H1 (cell line): ENCODE results near the gene GTPBP6.

Experiments used
- ASH2L ChIP-seq: fragments of 200-600, 300-600 bp; sonication (generic); IDR thresholded peaks from one replicate; pipeline ENCODE4 v1.7.1; 2017; ENCODE audit warnings: low read length
- CHD2 ChIP-seq: IDR thresholded peaks from 2 replicates; pipeline ENCODE4 v1.6.1; 2012; ENCODE audit warnings: low read length, improper control_type of control experiment
- SRF ChIP-seq: IDR thresholded peaks from 2 replicates; pipeline ENCODE4 v1.6.1; 2011; ENCODE audit warnings: mild to moderate bottlenecking, low read depth, low read length, moderate library complexity

DNA sequence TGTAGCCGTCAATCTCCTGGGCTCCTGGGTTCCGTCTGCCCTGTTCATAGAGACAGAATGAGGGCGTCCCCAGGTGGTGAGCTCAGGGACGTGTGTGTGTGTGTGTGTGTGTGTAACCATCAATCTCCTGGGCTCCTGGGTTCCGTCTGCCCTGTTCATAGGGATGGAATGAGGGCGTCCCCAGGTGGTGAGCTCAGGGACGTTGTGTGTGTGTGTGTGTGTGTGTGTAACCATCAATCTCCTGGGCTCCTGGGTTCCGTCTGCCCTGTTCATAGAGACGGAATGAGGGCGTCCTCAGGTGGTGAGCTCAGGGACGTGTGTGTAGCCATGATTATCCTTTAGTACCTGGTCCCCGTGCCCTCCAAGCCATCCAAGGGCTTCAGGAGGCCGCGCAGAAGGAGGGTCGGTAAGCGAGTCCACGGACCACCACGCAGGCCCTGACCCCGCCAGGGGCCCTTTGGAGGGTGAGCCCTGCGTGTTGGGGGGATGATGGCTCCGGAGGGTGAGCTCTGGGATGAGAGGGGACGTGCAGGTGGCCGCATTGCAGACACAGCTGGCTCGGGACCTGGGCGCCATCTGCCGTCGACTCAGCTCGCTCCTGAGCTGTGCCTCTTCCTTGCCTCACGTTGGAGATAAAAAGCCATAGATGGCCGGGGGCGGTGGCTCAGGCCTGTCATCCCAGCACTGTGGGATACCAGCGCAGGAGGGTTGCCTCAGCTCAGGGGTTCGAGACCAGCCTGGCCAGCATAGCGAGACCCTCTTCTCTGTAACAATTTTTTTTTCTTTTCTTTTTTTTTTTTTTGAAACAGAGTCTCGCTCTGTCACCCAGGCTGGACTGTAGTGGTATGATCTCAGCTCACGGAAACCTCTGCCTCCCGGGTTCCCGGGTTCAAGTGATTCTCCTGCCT is 5.4 kb upstream of the GTPBP6 start:
- TF ChIP-seq ASH2L (no peak), SRF (no peak), CHD2 (no peak)
